HepG2 (cell line): ENCODE data around the gene PEX11G. TPM values are rescaled to one million over a fixed set of nuclear protein-coding genes. Genes with fewer than 3 reads are reported as not detected.

Source experiments
- BRD4 ChIP-seq: sonication (generic); formaldehyde crosslinking; IDR thresholded peaks from 2 replicates; pipeline ENCODE4 v1.4.0; 2020; ENCODE audit warnings: missing genetic modification reagents
- CBFB ChIP-seq: sonication (generic); formaldehyde crosslinking; IDR thresholded peaks from 2 replicates; pipeline ENCODE4 v1.4.0; 2020; ENCODE audit warnings: missing genetic modification reagents
- EED ChIP-seq: sonication (generic); formaldehyde crosslinking; IDR thresholded peaks from 2 replicates; pipeline ENCODE4 v1.5.0; 2020; ENCODE audit warnings: mild to moderate bottlenecking, missing genetic modification reagents
- ELF3 ChIP-seq: IDR thresholded peaks from 2 replicates; pipeline ENCODE4 v1.6.1; 2016; ENCODE audit warnings: missing genetic modification reagents, missing compliant biosample characterization
- HDAC1 ChIP-seq: sonication (generic); formaldehyde crosslinking; IDR thresholded peaks from 2 replicates; pipeline ENCODE4 v1.5.1; 2020; ENCODE audit warnings: mild to moderate bottlenecking, missing genetic modification reagents
- MEIS2 ChIP-seq: sonication (generic); formaldehyde crosslinking; IDR thresholded peaks from 2 replicates; pipeline ENCODE4 v1.9.0; 2021; ENCODE audit warnings: mild to moderate bottlenecking, missing genetic modification reagents
- NCOR1 ChIP-seq: fragments of 200-600 bp; sonication (generic); IDR thresholded peaks from 2 replicates; pipeline ENCODE4 v1.7.0; 2017; ENCODE audit warnings: antibody characterized with exemption, low read length, borderline replicate concordance
- NFIB ChIP-seq: sonication (generic); formaldehyde crosslinking; IDR thresholded peaks from 2 replicates; pipeline ENCODE4 v1.9.0; 2021; ENCODE audit warnings: missing genetic modification reagents, mild to moderate bottlenecking, borderline replicate concordance
- ONECUT2 ChIP-seq: sonication (generic); formaldehyde crosslinking; IDR thresholded peaks from 2 replicates; pipeline ENCODE4 v1.4.0; 2020; ENCODE audit warnings: missing genetic modification reagents
- PHF8 ChIP-seq: sonication (generic); formaldehyde crosslinking; IDR thresholded peaks from 2 replicates; pipeline ENCODE4 v1.5.0; 2020; ENCODE audit warnings: missing genetic modification reagents
- POLR2AphosphoS5 ChIP-seq: IDR thresholded peaks from 2 replicates; pipeline ENCODE4 v1.6.1; 2012; ENCODE audit warnings: low read depth, low read length
- RCOR2 ChIP-seq: IDR thresholded peaks from 2 replicates; pipeline ENCODE4 v1.6.1; 2016; ENCODE audit warnings: missing biosample characterization, missing genetic modification reagents
- RXRB ChIP-seq: IDR thresholded peaks from 2 replicates; pipeline ENCODE4 v1.6.1; 2016; ENCODE audit warnings: borderline replicate concordance, missing genetic modification reagents, missing compliant biosample characterization
- SAP130 ChIP-seq: IDR thresholded peaks from 2 replicates; pipeline ENCODE4 v1.6.1; 2016; ENCODE audit warnings: low read depth
- SOX5 ChIP-seq: IDR thresholded peaks from 2 replicates; pipeline ENCODE4 v1.6.1; 2016; ENCODE audit warnings: borderline replicate concordance
- SUZ12 ChIP-seq: fragments of 150-350 bp; IDR thresholded peaks from 2 replicates; pipeline ENCODE4 v1.6.1; 2014; ENCODE audit warnings: low read depth, low read length
- TOPORS ChIP-seq: sonication (generic); formaldehyde crosslinking; IDR thresholded peaks from 2 replicates; pipeline ENCODE4 v1.8.0; 2023; ENCODE audit warnings: mild to moderate bottlenecking, missing genetic modification reagents
- ZFAT ChIP-seq: sonication (generic); formaldehyde crosslinking; conservative IDR thresholded peaks from 2 replicates; pipeline ENCODE4 v1.8.1; 2023; ENCODE audit warnings: missing genetic modification reagents, inconsistent platforms
- ZNF264 ChIP-seq: sonication (generic); formaldehyde crosslinking; IDR thresholded peaks from 2 replicates; pipeline ENCODE4 v1.4.0; 2020; ENCODE audit warnings: missing genetic modification reagents
- ZNF331 ChIP-seq: sonication (generic); formaldehyde crosslinking; IDR thresholded peaks from 2 replicates; pipeline ENCODE4 v1.4.0; 2020; ENCODE audit warnings: missing genetic modification reagents
- ZNF619 ChIP-seq: sonication (generic); formaldehyde crosslinking; IDR thresholded peaks from 2 replicates; pipeline ENCODE4 v1.4.0; 2020; ENCODE audit warnings: mild to moderate bottlenecking, missing genetic modification reagents
- ZNF670 ChIP-seq: sonication (generic); formaldehyde crosslinking; IDR thresholded peaks from 2 replicates; pipeline ENCODE4 v1.8.0; 2022; ENCODE audit warnings: mild to moderate bottlenecking, missing genetic modification reagents, borderline replicate concordance
- ZSCAN12 ChIP-seq: sonication (generic); formaldehyde crosslinking; IDR thresholded peaks from 2 replicates; pipeline ENCODE4 v1.9.0; 2021; ENCODE audit warnings: mild to moderate bottlenecking, missing genetic modification reagents
- ZSCAN21 ChIP-seq: sonication (generic); formaldehyde crosslinking; IDR thresholded peaks from 2 replicates; pipeline ENCODE4 v1.8.0; 2022; ENCODE audit warnings: mild to moderate bottlenecking, missing genetic modification reagents, moderate library complexity, borderline replicate concordance
- polyA plus RNA-seq, 8 experiments: library from polyadenylated mRNA; depleted of rRNA in 3 of 8; stranded (reverse) in 7 of 8; unstranded in 1 of 8; fragments of >200 nt; fragmentation: Illumina TruSeq in 4 of 8; extraction: Trizol in 4 of 8; gene quantifications; 2 replicates each; pipeline versions ENCODE4 v1.2.1 to v1.2.3, GENCODE V29; 2011 to 2016; ENCODE audit warnings: low read depth in 4 of 8, missing spikeins in 1 of 8, mixed read lengths in 1 of 8; ENCODE audit not compliant: insufficient read depth in 1 of 8
- total RNA-seq, 5 experiments: library from RNA; depleted of rRNA; stranded (reverse); fragments of >200 nt; fragmentation: Illumina TruSeq; extraction: Trizol; gene quantifications; 2 replicates each; pipeline ENCODE4 v1.2.3, GENCODE V29; 2016; ENCODE audit warnings: low read depth in 1 of 5
- TF ChIP-seq, protein P1 (sequence below): sonication (generic); formaldehyde crosslinking; IDR thresholded peaks from 2 replicates; pipeline ENCODE4 v1.5.0; 2020; ENCODE audit warnings: missing genetic modification reagents
- TF ChIP-seq, protein P2 (sequence below): sonication (generic); formaldehyde crosslinking; IDR thresholded peaks from 2 replicates; pipeline ENCODE4 v1.4.0; 2020; ENCODE audit warnings: missing genetic modification reagents, borderline replicate concordance
- TF ChIP-seq, protein P3 (sequence below): sonication (generic); formaldehyde crosslinking; IDR thresholded peaks from 2 replicates; pipeline ENCODE4 v1.5.0; 2020; ENCODE audit warnings: mild to moderate bottlenecking, missing genetic modification reagents, borderline replicate concordance

PEX11G gene
- total and polyA plus RNA-seq, 2 of the 13 experiments (the other 11 are each of a cell fraction or from before 2014, with no cell fraction given): not detected

DNA sequence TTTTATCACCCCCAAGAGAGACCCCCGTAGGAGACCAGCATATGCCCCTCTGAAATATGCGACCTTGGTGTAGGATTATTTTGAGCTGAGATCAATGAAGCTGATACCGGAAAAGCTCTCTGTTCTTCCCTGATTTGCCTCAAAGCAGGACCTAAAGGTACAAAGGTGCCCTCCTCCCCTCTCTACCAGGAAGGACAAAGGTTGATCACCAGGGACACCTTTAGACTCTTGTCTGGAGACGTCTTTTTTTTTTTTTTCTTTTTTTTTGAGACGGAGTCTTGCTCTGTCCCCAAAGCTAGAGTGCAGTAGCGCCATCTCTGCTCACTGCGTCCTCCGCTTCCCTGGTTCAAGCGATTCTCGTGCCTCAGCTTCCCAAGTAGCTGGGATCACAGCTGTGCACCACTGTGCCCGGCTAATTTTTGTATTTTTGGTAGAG lies 792 bp upstream of the PEX11G start (continued):
- no peak for TF ChIP-seq ZFAT (CRISPR knock-in tag)
- no peak for TF ChIP-seq POLR2AphosphoS5
- 0 out of 2 replicates have a peak, but pooled peaks have one; percentile 52 for TF ChIP-seq ZNF264 (CRISPR knock-in tag)
- TF ChIP-seq PHF8: no peak
- TF ChIP-seq BRD4: 0 out of 2 replicates have a peak, but pooled peaks have one; percentile 26
- TF ChIP-seq NFIB (CRISPR knock-in tag): no peak
- TF ChIP-seq, protein P1, sequence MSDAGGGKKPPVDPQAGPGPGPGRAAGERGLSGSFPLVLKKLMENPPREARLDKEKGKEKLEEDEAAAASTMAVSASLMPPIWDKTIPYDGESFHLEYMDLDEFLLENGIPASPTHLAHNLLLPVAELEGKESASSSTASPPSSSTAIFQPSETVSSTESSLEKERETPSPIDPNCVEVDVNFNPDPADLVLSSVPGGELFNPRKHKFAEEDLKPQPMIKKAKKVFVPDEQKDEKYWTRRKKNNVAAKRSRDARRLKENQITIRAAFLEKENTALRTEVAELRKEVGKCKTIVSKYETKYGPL (CRISPR knock-in tag): no peak
- peak; percentile 67; the same call in 1 of the 2 replicates for TF ChIP-seq ONECUT2 (CRISPR knock-in tag)
- TF ChIP-seq, protein P2, sequence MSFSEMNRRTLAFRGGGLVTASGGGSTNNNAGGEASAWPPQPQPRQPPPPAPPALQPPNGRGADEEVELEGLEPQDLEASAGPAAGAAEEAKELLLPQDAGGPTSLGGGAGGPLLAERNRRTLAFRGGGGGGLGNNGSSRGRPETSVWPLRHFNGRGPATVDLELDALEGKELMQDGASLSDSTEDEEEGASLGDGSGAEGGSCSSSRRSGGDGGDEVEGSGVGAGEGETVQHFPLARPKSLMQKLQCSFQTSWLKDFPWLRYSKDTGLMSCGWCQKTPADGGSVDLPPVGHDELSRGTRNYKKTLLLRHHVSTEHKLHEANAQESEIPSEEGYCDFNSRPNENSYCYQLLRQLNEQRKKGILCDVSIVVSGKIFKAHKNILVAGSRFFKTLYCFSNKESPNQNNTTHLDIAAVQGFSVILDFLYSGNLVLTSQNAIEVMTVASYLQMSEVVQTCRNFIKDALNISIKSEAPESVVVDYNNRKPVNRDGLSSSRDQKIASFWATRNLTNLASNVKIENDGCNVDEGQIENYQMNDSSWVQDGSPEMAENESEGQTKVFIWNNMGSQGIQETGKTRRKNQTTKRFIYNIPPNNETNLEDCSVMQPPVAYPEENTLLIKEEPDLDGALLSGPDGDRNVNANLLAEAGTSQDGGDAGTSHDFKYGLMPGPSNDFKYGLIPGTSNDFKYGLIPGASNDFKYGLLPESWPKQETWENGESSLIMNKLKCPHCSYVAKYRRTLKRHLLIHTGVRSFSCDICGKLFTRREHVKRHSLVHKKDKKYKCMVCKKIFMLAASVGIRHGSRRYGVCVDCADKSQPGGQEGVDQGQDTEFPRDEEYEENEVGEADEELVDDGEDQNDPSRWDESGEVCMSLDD (CRISPR knock-in tag): 0 out of 2 replicates have a peak, but pooled peaks have one; percentile 38
- TF ChIP-seq ELF3: peak; percentile 68
- peak; percentile 56; the same call in 1 of the 2 replicates for TF ChIP-seq NCOR1
- TF ChIP-seq ZNF670 (CRISPR knock-in tag): no peak
- 0 out of 2 replicates have a peak, but pooled peaks have one; percentile 39 for TF ChIP-seq MEIS2 (CRISPR knock-in tag)
- TF ChIP-seq SUZ12: no peak
- peak; percentile 62; the same call in 1 of the 2 replicates for TF ChIP-seq RXRB (CRISPR knock-in tag)
- TF ChIP-seq SAP130 (CRISPR knock-in tag): peak; percentile 42; the same call in 1 of the 2 replicates
- no peak for TF ChIP-seq ZNF331
- TF ChIP-seq RCOR2: 0 out of 2 replicates have a peak, but pooled peaks have one; percentile 40
- TF ChIP-seq HDAC1 (CRISPR knock-in tag): peak; percentile 16; the same call in 1 of the 2 replicates
- no peak for TF ChIP-seq ZSCAN21 (CRISPR knock-in tag)
- TF ChIP-seq ZSCAN12 (CRISPR knock-in tag): no peak
- TF ChIP-seq, protein P3, sequence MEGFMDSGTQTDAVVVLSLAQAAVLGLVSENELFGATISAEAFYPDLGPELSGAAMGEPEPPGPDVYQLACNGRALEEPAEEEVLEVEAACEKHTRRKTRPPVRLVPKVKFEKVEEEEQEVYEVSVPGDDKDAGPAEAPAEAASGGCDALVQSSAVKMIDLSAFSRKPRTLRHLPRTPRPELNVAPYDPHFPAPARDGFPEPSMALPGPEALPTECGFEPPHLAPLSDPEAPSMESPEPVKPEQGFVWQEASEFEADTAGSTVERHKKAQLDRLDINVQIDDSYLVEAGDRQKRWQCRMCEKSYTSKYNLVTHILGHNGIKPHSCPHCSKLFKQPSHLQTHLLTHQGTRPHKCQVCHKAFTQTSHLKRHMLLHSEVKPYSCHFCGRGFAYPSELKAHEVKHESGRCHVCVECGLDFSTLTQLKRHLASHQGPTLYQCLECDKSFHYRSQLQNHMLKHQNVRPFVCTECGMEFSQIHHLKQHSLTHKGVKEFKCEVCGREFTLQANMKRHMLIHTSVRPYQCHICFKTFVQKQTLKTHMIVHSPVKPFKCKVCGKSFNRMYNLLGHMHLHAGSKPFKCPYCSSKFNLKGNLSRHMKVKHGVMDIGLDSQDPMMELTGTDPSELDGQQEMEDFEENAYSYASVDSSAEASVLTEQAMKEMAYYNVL: no peak
- TF ChIP-seq CBFB (CRISPR knock-in tag): no peak
- no peak for TF ChIP-seq ZNF619 (CRISPR knock-in tag)
- no peak for TF ChIP-seq EED (CRISPR knock-in tag)
- TF ChIP-seq TOPORS (CRISPR knock-in tag): no peak
- 0 out of 2 replicates have a peak, but pooled peaks have one; percentile 20 for TF ChIP-seq SOX5 (CRISPR knock-in tag)
